Muscle of leg (tissue), 16 donors: ENCODE results near the gene STARD3NL. TPM values are rescaled to one million over a fixed set of nuclear protein-coding genes. Genes with fewer than 3 reads are reported as not detected.
A peak's percentile ranks its signal among the peaks of the same experiment; 100 is the strongest.

Experiments used
- DNase-seq: peaks from one replicate; pipeline ENCODE4 v3.0.0; 2013
- H3K27ac ChIP-seq: one replicate; pipeline ENCODE4 v1.5.1; 2013; ENCODE audit warnings: mild to moderate bottlenecking, low read length, control low read depth
- H3K27me3 ChIP-seq: one replicate; pipeline ENCODE4 v1.6.1; 2013; ENCODE audit warnings: low read length; ENCODE audit not compliant: control insufficient read depth, insufficient read depth
- H3K36me3 ChIP-seq: one replicate; pipeline ENCODE4 v1.6.1; 2013; ENCODE audit warnings: low read length; ENCODE audit not compliant: control insufficient read depth, insufficient read depth
- H3K4me1 ChIP-seq: one replicate; pipeline ENCODE4 v1.6.1; 2013; ENCODE audit warnings: low read length; ENCODE audit not compliant: control insufficient read depth, insufficient read depth
- H3K4me3 ChIP-seq: one replicate; pipeline ENCODE4 v1.5.1; 2013; ENCODE audit warnings: low read length, control low read depth
- H3K9me3 ChIP-seq: replicated peaks from 2 replicates; pipeline ENCODE4 v1.6.1; 2013; ENCODE audit warnings: low read depth, low read length; ENCODE audit not compliant: control insufficient read depth
- WGBS: methylation state at CpG from one replicate; pipeline ENCODE4 v1.1.5; 2013; ENCODE audit warnings: missing lambda C conversion rate; ENCODE audit not compliant: insufficient coverage; 5-methylcytosine and 5-hydroxymethylcytosine counted together
- long read RNA-seq, 11 donors: transcript quantifications; one replicate each; lab custom pipeline, GENCODE V29; 2026
- polyA plus RNA-seq, 8 donors: library from polyadenylated mRNA; unstranded; fragments of 120-200 nt; gene quantifications; one replicate each; pipeline versions ENCODE4 v1.2.1 to v1.2.3, GENCODE V29; 2013; ENCODE audit warnings: inconsistent platforms in 1 of 8, low replicate concordance in 1 of 8; ENCODE audit not compliant: insufficient read length in 8 of 8, insufficient read depth in 1 of 8
- total RNA-seq: library from RNA; stranded (reverse); fragments of 120-200 nt; gene quantifications from one replicate; pipeline ENCODE4 v1.2.4, GENCODE V29; 2013

Gene STARD3NL, protein sequence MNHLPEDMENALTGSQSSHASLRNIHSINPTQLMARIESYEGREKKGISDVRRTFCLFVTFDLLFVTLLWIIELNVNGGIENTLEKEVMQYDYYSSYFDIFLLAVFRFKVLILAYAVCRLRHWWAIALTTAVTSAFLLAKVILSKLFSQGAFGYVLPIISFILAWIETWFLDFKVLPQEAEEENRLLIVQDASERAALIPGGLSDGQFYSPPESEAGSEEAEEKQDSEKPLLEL
- 31.9 TPM for total RNA-seq
- polyA plus RNA-seq, result 10 to 100 TPM; 29.7 to 37.8 (median 31.0) TPM
- long read RNA-seq, donor 1, partial matches to known transcripts, result 0 of 2 reads
- long read RNA-seq, donor 1, other reads (novel, unspliced or antisense), result 0 of 2 reads
- long read RNA-seq, donor 2, partial matches to known transcripts, result 0 of 1 reads
- long read RNA-seq, donor 2, other reads (novel, unspliced or antisense), result 0 of 1 reads
- long read RNA-seq, donor 3, transcript STARD3NL-201 (9 exons, 1,728 nt), result major isoform, 9 of 11 reads
- long read RNA-seq, donor 3, partial matches to known transcripts, result 0 of 11 reads
- long read RNA-seq, donor 3, other reads (novel, unspliced or antisense), result 0 of 11 reads
- long read RNA-seq, donor 4, transcript STARD3NL-201 (9 exons, 1,728 nt), result major isoform, 7 of 11 reads
- long read RNA-seq, donor 4, partial matches to known transcripts, result 0 of 11 reads
- long read RNA-seq, donor 4, other reads (novel, unspliced or antisense), result 0 of 11 reads
- long read RNA-seq, donor 5, transcript STARD3NL-201 (9 exons, 1,728 nt), result major isoform, 35 of 37 reads
- long read RNA-seq, donor 5, partial matches to known transcripts, result 0 of 37 reads
- long read RNA-seq, donor 5, other reads (novel, unspliced or antisense), result 0 of 37 reads
- long read RNA-seq, donor 6, transcript STARD3NL-201 (9 exons, 1,728 nt), result major isoform, 18 of 29 reads
- long read RNA-seq, donor 6, partial matches to known transcripts, result 5 of 29 reads
- long read RNA-seq, donor 6, other reads (novel, unspliced or antisense), result 0 of 29 reads
- long read RNA-seq, donor 7, transcript STARD3NL-201 (9 exons, 1,728 nt), result major isoform, 17 of 19 reads
- long read RNA-seq, donor 7, partial matches to known transcripts, result 0 of 19 reads
- long read RNA-seq, donor 7, other reads (novel, unspliced or antisense), result 0 of 19 reads
- long read RNA-seq, donor 8, transcript STARD3NL-201 (9 exons, 1,728 nt), result major isoform, 8 of 21 reads
- long read RNA-seq, donor 8, partial matches to known transcripts, result 13 of 21 reads
- long read RNA-seq, donor 8, other reads (novel, unspliced or antisense), result 0 of 21 reads
- long read RNA-seq, donor 9, transcript STARD3NL-201 (9 exons, 1,728 nt), result major isoform, 11 of 12 reads
- long read RNA-seq, donor 9, partial matches to known transcripts, result 0 of 12 reads
- long read RNA-seq, donor 9, other reads (novel, unspliced or antisense), result 0 of 12 reads
- long read RNA-seq, donor 10, transcript STARD3NL-201 (9 exons, 1,728 nt), result major isoform, 14 of 15 reads
- long read RNA-seq, donor 10, partial matches to known transcripts, result 0 of 15 reads
- long read RNA-seq, donor 10, other reads (novel, unspliced or antisense), result 0 of 15 reads
- long read RNA-seq, donor 11, transcript STARD3NL-201 (9 exons, 1,728 nt), result major isoform, 10 of 12 reads
- long read RNA-seq, donor 11, partial matches to known transcripts, result 0 of 12 reads
- long read RNA-seq, donor 11, other reads (novel, unspliced or antisense), result 0 of 12 reads

DNA sequence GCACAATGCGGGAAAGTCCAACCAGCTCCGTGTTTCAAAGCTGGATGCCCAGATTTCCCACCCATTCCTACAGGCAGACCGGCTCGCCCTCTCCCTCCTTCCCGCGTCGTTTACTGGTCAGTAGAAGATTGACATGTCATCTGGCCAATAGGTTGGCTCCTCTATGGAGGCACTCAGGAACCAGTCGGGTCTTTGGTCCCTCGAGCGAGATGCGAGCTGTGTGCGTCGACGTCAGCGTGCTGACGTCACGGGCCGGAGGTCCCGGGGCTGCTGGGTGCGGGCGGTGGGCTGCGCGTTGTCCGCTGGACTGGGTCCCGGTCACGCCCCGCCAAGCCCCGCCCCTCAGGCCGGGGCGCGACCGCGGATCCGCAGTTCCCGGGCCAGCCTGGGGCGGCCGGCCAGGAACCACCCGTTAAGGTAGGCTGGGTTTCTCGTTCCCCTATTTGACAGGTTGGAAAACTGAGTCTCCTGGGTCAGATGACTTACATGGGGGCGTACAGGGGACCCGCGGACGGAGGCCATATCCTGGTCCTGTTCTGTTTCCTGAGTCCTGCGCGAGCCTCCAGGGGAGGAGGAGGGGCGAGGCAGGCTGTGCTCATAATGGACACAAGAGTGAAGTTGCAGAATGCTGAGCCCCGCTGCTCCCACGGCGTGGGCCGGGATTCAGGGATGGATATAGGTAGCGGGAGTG lies at the start of gene STARD3NL:
TSS of gene STARD3NL (plus strand) at position 242 of the 691 bp plus-strand sequence. CDS start 29,260 bp downstream, outside the sequence.
- peak within 1 kb of the TSS; percentile 96 for H3K27ac ChIP-seq
- peak within 1 kb of the TSS; percentile 60 for H3K4me3 ChIP-seq
- peak; percentile 100 for DNase-seq
- peaks cover 5% of the 10 kb centered on the region for H3K4me1 ChIP-seq
- under 1% methylated on average over 47 of the region's 51 CpGs for WGBS
- H3K36me3 ChIP-seq, result no peaks in the 10 kb centered on the region
- H3K9me3 ChIP-seq, result no peaks in the 10 kb centered on the region
- no peaks in the 10 kb centered on the region for H3K27me3 ChIP-seq

DNA sequence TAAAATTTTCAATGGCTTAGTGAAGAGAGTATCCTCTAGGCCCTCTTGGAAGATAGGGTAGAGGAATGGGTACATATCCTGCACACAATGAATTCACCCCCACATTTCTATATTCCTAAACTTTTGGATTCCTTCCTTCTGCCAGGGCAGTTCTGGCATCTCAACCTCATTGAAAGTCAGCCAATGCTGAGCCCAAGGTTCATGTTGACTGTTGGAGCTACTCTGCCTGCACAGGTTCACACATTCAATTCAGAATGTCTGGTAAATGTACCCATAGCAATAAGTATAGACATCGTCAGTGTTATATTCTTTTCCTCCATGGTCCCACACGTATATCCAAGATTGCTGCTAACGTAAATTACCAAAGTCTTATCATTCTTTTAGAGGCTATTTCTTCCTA lies 48.9 kb upstream of the STARD3NL start:
- H3K36me3 ChIP-seq, result no peaks in the 10 kb centered on the region
- H3K9me3 ChIP-seq, result no peaks in the 10 kb centered on the region
- H3K27me3 ChIP-seq, result no peaks in the 10 kb centered on the region
- H3K27ac ChIP-seq, result no peak overlapping the region
- no peaks in the 10 kb centered on the region for H3K4me1 ChIP-seq
- H3K4me3 ChIP-seq, result no peak overlapping the region
- WGBS, result no CpG with 5 or more reads among the region's 3 CpGs
- DNase-seq, result no peak

DNA sequence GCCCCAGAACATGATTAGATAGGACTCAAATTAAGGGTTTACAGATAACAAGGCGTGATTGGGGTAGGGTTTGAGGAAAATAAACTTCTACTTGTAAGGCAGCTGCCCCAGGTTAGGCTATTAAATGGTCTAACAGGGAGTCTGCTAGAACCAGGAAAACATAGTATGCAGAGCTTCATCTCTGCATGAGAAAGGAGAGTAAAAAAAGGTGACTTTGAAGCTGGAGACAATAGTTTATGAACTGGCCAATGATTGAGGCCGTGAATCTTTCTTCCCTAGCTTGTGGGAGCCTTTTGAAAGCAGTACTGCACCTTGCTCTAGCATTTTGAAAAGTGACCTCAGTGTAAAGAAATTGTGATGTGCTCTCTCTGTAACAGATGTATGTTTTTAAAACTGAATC lies 48.5 kb upstream of the STARD3NL start:
- H3K27me3 ChIP-seq, result no peaks in the 10 kb centered on the region
- H3K36me3 ChIP-seq, result no peaks in the 10 kb centered on the region
- 71% methylated on average over 2 of the region's 2 CpGs for WGBS
- no peak for DNase-seq
- no peak overlapping the region for H3K4me3 ChIP-seq
- no peaks in the 10 kb centered on the region for H3K9me3 ChIP-seq
- no peak overlapping the region for H3K27ac ChIP-seq
- H3K4me1 ChIP-seq, result no peaks in the 10 kb centered on the region

DNA sequence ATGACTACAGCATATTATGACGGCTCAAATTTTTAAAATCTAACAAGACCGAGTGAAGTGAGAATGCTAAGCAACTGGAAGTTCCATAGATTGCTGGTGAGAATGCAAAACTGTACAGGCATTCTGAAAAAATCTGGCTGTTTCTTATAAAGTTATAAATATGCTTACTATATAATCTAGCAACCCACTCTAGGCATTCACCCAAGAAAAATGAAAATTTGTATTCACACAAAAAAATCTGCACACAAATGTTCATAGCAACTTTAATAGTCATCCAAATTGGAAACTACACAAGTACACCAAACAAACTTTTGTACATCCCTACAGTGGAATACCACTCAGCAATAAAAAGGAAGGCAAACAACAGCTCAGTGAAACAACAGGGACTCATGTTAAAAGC lies 39.9 kb upstream of the STARD3NL start:
- no peaks in the 10 kb centered on the region for H3K36me3 ChIP-seq
- DNase-seq, result no peak
- no peaks in the 10 kb centered on the region for H3K27me3 ChIP-seq
- H3K4me1 ChIP-seq, result no peaks in the 10 kb centered on the region
- H3K4me3 ChIP-seq, result no peak overlapping the region
- WGBS, result no CpG with 5 or more reads among the region's 2 CpGs
- no peaks in the 10 kb centered on the region for H3K9me3 ChIP-seq
- no peak overlapping the region for H3K27ac ChIP-seq

DNA sequence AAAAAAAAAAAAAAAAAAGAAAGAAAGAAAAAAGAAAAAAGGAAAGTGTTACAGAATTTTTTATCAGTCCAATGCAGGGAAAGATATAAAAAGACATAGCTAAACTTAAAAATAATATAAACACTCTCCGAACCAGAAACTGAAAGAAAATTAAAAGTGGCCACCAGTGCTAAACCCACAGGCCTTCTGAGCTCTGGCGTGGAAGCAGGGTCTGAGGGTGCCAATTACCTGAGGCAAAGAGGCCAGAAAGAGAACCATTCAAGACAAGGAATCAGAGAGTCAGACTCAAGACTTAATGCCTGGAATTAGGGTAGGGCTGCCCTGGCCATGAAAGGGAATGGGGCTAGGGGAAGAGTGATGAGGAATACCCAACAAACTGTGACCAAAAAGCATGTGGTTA lies 36.9 kb upstream of the STARD3NL start:
- no peaks in the 10 kb centered on the region for H3K27me3 ChIP-seq
- no peaks in the 10 kb centered on the region for H3K4me1 ChIP-seq
- H3K4me3 ChIP-seq, result no peak overlapping the region
- H3K9me3 ChIP-seq, result no peaks in the 10 kb centered on the region
- no peak overlapping the region for H3K27ac ChIP-seq
- WGBS, result 67% methylated on average over 1 of the region's 2 CpGs
- no peak for DNase-seq
- no peaks in the 10 kb centered on the region for H3K36me3 ChIP-seq

DNA sequence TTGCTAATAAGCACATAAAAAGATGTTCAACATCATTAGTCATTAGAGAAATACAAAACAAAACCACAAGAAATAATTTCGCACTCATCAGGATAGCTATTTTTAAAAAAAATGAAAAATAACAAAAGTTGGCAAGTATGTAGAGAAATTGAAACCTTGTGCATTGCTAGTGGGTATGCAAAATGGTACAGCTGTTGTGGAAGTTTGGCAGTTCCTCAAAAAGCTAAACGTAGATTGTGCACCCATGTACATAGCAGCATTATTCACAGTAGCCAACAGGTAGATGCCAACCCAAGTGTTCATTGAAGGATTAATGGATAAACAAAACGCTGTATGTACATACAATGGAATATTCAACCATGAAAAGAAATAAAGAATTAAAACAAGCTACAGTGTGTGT lies 35.3 kb upstream of the STARD3NL start:
- H3K4me3 ChIP-seq, result no peak overlapping the region

DNA sequence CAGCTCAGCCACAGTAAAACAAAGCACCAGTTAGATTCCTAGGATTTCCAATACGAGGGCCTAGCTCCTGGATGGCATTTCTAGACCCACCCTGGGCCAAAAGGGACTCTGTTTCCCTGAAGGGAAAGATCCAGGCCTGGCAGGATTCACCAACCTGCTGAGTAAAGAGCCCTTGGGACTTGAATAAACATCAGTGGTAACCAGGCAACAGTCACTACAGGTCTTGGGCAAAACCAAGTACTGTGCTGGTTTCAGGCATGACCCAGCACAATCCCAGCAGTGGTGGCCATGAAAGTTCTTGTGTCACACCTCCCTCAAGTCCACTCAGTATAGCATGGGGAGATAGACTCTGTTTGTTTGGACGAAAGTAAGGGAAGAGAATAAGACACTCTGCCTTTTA lies 31.0 kb upstream of the STARD3NL start:
- no peak for DNase-seq
- Histone ChIP-seq H3K4me1 (no peaks in the 10 kb centered on the region), H3K27ac (no peak overlapping the region), H3K36me3 (no peaks in the 10 kb centered on the region), H3K4me3 (no peak overlapping the region), H3K9me3 (no peaks in the 10 kb centered on the region), H3K27me3 (no peaks in the 10 kb centered on the region)
- WGBS, result 63% methylated on average over 1 of the region's 2 CpGs

More for the DNA sequence above, 35.3 kb upstream of the STARD3NL start:
- Histone ChIP-seq H3K27ac (no peak overlapping the region), H3K36me3 (no peaks in the 10 kb centered on the region), H3K27me3 (no peaks in the 10 kb centered on the region), H3K9me3 (no peaks in the 10 kb centered on the region), H3K4me1 (no peaks in the 10 kb centered on the region)
- no CpG with 5 or more reads among the region's 3 CpGs for WGBS
- peak; percentile 5 for DNase-seq

DNA sequence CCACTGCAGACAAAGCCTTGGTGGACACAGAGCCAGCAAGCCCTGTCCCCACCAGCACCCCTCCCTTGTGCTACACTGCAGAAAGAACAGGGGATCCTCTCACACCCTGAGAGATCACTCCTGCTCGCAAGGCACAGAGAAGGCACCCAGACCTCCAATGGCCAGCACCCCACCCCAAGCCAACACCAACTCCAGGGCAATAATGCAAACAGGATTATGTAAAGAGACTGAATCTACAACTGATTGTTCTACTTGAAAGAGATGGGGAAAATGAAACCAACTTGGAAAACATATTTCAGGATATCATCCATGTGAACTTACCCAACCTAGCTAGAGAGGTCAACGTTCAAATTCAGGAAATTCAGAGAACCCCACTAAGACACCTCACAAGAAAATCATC lies 26.5 kb upstream of the STARD3NL start:
- Histone ChIP-seq H3K27me3 (no peaks in the 10 kb centered on the region), H3K9me3 (peaks cover 3% of the 10 kb centered on the region), H3K4me1 (no peaks in the 10 kb centered on the region), H3K27ac (no peak overlapping the region), H3K4me3 (no peak overlapping the region), H3K36me3 (no peaks in the 10 kb centered on the region)
- no peak for DNase-seq
- no CpG with 5 or more reads among the region's 2 CpGs for WGBS

DNA sequence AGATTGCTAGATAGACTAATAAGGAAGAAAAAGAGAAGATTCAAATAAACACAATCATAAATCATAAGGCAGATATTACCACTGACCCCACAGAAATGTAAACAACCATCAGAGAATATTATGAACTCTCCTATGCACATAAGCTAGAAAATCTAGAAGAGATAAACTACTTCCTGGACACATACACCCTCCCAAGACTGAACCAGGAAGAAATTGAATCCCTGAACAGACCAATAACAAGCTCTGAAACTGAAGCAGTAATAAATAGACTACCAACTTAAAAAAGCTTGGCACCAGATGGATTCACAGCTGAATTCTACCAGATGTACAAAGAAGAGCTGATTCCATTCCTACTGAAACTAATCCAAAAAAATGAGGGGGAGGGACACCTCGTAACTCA lies 24.5 kb upstream of the STARD3NL start:
- H3K9me3 ChIP-seq, result peaks cover 3% of the 10 kb centered on the region
- H3K27me3 ChIP-seq, result no peaks in the 10 kb centered on the region
- no peak for DNase-seq
- WGBS, result no CpG with 5 or more reads among the region's 1 CpG
- no peak overlapping the region for H3K27ac ChIP-seq
- H3K4me1 ChIP-seq, result no peaks in the 10 kb centered on the region
- no peak overlapping the region for H3K4me3 ChIP-seq
- H3K36me3 ChIP-seq, result no peaks in the 10 kb centered on the region
